Erythroblast (primary cell): ENCODE data around the gene ASB14.

Experiments used
- GATA1 ChIP-seq: IDR thresholded peaks from 2 replicates; pipeline ENCODE4 v1.6.1; 2011; ENCODE audit warnings: low read depth, mild to moderate bottlenecking, control low read depth, low read length, moderate library complexity
- POLR2A ChIP-seq: IDR thresholded peaks from 2 replicates; pipeline ENCODE4 v1.6.1; 2011; ENCODE audit warnings: mild to moderate bottlenecking, low read length

GRCh38 chr3:57234613-57235575, 57.6 kb downstream of the ASB14 start:
- TF ChIP-seq POLR2A (no peak), GATA1 (no peak)
